CD4-positive, alpha-beta T cell treated with Interleukin-6 for 4 hours (primary cell): ENCODE results near the gene MED9.
"Not testable (repeated sequence)": the region's sequence is repeated elsewhere in the genome, so short reads cannot be mapped to it uniquely, and the experiment has no call there.

ENCODE experiments used
- DNase-seq: peaks from one replicate; pipeline ENCODE4 v3.0.0-alpha.2; 2020; ENCODE audit warnings: mixed read lengths

MED9 gene

DNA sequence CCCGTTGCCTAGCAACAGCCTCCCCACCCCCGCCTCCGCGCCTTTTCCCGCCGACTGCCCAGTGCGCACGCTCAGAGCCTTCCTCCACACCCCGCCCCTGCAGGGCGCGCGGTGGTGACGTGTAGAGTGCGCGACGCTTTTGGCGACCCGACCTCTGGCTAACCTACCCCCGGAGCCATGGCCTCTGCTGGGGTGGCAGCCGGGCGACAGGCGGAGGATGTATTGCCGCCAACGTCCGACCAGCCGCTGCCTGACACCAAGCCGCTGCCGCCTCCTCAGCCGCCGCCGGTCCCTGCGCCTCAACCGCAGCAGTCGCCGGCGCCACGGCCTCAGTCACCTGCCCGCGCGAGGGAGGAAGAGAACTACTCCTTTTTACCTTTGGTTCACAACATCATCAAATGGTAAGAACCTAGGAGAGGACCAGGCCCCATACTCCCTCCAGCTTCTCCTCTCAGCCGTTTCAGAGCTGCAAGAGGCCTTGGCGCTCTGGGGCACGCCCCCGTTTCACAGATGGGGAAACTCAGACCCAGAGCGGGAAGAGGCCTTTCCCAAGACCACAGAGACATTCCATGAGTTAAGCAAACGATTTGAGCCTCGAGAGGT, at the start of gene MED9:
MED9 (plus strand) TSS at position 136 of the 603 bp plus-strand sequence; CDS start at position 178, 42 bp downstream.
- peak; percentile 95 for DNase-seq

DNA sequence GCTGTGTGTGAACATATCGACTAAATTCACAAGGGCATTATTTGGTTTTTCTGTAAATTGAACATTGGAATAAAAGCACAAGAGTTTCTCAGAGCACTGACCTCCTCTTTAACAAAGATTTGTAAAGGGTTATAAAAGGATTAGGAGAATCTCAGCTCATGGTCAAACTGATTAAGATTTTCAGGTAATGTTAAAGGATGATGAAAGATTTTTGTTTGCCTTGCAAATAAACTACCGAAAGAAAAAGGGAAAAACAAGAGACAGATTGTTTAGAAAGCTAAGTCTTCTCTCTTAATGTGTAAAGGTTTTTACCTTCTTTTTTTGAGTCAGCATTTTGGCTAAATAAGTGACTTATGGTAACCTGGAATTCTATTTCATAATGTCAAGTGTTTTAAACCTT, 47.6 kb upstream of the MED9 start:
- DNase-seq: no peak

GRCh38 chr17:17430924-17431323, 45.9 kb upstream of the MED9 start:
- DNase-seq: not testable (repeated sequence)

- no peak for DNase-seq
These were observed 45.2 kb upstream of the MED9 start for GRCh38 chr17:17431605-17432004.

- no peak for DNase-seq
These were observed 43.6 kb upstream of the MED9 start for GRCh38 chr17:17433000-17433703.

GRCh38 chr17:17434477-17434876, 42.3 kb upstream of the MED9 start:
- no peak for DNase-seq

- DNase-seq: no peak
These were observed 41.5 kb upstream of the MED9 start for GRCh38 chr17:17435323-17435722.

DNA sequence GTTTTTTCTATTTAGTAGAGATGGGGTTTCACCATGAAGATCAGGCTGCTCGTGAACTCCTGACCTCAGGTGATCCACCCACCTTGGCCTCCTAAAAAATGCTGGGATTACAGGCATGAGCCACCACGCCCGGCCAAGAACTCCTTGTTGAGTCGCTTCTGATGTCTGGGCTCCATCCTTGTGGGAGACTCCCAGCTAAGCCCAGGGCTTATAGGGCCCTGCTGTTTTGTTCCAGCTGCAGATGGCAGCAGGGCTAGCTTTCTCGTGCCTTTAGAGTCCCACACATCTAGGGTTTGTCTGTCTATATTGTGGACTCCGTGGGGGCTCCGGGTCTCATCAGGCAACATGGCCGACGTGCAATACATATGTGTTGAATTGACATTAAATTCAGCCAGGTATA, 39.3 kb upstream of the MED9 start:
- DNase-seq: no peak

DNA sequence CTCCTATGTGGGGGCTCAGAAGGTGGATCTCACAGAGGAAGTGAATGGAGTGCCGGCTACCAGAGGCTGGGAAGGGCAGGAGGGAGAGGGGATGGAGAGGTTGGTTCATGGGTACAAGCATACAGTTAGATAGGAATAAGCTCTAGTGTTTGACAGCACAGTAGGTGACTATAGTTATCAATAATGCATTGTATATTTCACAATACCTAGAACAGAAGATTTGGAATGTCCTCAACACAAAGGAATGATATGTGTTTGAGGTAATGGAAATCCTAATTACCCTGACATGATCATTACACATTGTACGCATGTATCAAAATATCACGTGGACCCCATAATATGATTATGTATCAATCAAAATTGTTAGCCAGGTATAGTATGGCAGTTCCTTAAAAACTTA, 38.9 kb upstream of the MED9 start:
- DNase-seq: no peak

- DNase-seq: peak; percentile 84
These were observed 36.6 kb upstream of the MED9 start for GRCh38 chr17:17440010-17440843.

DNA sequence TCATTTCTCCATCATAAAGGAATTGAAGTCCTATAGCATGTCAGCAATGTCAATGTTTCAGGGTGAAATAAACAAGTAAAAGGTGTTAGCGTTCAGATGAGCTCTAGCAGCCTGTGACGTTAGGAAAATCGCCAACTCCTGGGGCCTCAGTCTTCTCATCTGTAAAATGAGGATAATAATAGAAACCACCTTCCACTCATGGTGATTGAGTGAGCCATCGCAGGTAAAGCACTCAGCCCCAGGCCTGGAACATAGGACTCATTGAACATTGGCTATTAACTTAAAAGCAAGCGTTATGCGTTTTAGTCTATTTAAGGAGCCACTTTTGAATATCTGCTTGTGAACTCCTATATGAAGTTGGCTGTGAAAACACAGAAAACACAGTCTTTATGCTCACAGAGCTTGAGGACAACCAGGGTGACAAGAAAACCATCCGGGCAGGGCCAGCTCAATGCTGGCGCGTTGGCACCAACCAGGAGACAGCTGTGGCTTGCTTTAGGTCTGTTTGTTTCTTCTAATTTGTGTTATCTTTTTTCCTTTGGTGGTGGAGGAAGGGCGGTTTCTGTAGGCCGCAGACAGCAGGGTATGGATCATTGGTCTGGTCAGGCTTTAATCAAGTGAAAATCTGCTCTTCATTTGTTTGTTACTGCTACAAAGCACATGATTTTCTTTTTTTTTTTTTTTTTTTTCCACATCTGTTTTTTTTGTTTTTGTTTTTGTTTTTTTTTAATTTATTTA, 35.7 kb upstream of the MED9 start:
- no peak for DNase-seq

GRCh38 chr17:17443173-17443572, 33.6 kb upstream of the MED9 start:
- DNase-seq: no peak

DNA sequence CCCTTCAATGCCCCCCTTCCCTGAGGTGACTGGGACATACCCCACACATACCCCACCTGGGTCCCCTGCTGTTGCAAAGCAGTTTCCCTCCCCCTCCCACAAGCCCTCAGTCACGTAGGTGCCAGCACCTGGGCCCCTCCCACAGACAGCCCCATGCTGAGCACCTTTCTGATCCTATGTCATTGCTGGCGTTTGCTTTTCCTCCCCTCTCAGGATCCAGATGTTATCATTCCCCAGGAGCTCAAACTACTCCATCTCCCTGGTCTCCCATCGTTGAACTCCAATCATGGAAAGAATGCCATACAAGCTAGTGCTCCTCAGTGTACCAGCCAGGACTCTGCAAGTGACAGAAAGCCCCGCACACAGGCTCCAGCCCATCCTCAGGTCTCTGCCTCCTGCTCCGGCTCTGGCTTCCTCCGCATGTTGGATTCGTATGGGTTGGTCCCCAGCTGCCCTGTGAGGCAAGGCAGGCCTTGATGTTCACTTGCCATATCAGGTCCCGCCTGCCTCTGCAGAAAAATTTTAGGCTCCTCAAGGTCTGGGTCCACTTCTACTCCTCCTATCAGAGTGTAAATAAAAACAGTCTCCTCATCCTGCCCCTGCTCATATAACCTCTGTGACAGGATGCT, 31.4 kb upstream of the MED9 start:
- DNase-seq: no peak

DNA sequence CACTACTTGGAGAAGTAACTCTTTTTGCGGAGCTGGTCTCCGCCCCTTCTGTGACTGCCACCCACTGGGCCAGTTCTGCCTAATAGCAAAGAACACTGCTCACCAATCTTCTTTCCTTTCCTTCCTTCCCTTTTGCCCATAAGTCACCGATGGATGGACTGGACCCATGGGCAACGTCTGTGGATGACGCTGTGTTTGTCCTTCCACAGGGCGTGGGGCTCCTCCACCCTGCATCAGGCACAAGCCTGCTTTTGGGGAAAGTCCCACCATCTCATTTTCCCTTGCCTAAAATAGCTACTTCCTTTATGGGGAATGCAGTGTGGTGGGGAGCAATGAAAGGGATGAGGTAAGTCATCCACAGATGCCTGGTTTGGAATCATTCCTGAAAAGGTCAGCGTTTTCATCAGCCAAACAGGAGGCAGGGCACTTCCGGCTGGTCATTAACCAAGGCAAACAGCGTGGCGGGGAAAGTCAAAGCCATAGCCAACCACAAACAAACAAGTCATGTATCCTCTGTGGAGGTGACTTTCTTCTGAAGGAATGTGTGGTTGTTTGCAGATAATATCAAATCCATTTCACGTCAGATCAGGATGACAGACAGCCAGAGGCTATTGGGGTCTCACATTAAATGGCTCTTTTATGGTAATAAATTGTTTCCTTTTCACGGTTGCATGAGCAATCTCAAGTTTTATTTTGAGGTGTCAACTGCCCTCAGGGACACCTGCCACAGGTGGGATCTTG, 30.7 kb upstream of the MED9 start:
- no peak for DNase-seq

DNA sequence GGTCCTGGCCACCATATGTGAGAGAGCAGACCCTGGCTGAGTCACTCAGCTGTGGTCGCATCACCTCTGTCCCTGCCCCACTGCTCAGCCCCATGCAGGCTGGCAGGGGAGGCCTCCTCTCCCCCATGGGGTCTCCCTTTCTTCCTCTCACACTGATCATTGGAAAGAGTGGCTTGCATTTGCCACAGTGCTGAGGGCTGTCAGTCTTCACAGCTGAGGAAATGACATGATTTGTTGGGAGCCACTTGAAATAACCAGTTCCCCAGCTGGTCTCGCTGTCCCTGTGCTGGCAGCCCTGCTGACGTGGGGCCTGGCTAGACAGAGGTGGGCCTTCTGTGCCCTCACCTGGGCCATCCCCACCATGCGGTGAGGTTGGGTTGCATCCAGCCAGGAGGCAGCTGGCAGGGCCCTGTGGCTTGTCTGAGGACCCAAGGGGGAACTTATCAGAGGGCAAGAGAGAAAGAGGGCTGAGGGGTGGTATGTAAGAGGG, 30.1 kb upstream of the MED9 start:
- DNase-seq: no peak

DNA sequence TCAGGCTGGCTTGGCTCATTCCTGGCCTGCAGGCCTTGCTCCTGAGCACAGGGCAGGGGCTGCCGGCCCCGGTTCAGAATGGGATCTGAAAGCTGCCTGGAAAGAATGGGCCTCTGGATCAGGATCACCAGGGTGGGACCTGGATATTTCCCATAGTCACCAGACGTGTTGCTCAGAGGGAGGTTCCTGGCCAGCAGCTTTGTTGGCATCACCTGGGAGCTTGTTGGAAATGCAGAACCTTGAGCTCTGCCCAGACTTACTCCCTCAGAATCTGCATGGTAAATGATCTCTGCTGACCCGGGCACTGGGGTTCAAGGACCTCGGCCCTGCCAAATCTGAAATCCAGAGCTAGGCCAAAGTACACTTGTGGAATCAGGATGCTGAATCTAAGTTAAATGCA, 29.5 kb upstream of the MED9 start:
- no peak for DNase-seq

DNA sequence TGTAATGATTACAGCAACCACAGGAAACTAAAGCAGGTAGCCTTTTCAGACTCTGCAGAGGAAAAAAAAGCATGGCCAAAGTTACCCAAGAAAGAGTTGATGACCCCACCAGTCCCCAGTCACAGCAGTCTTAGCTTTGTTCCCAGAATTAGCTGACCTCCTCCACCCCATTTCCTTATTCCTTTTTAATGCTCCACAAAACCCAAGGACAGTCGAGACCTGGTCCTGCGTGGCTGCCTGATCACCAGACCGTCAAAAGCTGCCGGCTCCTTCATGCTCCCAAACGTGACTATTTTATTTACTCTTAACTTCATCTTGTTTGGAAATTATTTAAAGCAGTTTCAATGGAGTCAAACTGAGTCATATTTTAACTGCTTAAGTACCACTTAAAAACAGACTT, 28.7 kb upstream of the MED9 start:
- DNase-seq: no peak

DNA sequence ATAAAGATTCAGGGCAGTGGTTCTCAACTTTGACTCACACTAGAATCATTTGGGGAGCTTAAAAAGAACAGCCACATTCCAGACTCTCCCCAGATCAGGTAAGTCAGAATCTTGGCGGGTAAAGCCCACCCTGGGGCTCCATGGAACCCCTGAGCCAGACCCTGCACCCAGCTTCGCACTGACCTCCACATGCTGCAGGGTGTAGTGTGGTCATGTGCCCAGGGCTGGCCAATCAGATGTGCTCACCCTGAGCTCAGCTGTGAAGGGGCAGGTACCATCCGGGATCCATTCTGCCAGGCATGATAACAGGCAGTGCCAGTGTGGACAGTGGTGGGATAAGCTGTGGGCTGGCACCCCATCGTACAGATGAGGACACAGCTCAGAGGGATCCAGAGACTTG, 28.1 kb upstream of the MED9 start:
- DNase-seq: no peak

DNA sequence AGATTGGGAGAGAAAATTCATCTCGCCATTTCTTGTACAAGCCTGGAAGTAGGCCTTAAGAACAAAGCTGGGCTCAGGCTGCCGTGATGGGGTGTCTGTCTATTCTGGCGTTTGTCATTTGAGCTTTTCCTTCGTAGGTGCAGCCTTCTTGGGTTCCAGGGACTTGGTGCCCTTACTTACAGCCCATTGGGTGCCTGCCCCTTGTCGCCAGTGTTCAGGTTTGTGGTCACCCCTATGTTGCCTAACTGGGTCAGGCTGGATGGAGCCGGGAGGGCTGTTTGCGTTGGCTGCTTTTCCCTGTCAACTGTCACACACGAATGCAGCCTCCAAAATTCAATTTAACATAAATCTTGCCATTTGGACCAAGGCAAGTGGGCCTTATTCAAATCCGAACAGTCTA, 23.7 kb upstream of the MED9 start:
- no peak for DNase-seq

DNA sequence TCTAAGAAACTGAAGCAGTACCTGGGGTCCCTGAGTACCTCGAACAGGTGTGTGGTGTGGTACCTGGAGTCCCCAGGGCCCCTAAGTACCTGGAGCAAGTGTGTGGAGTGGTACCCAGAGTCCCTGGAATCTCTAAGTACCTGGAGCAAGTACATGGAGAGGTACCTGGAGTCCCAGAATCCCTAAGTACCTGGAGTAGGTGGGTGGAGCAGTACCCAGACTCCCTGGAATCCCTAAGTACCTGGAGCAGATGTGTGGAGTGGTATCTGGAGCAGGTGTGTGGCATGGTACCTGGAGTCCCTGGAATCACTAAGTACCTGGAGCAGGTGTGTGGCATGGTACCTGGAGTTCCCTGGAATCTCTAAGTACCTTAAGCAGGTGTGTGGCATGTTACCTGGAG, 22.5 kb upstream of the MED9 start:
- DNase-seq: no peak

DNA sequence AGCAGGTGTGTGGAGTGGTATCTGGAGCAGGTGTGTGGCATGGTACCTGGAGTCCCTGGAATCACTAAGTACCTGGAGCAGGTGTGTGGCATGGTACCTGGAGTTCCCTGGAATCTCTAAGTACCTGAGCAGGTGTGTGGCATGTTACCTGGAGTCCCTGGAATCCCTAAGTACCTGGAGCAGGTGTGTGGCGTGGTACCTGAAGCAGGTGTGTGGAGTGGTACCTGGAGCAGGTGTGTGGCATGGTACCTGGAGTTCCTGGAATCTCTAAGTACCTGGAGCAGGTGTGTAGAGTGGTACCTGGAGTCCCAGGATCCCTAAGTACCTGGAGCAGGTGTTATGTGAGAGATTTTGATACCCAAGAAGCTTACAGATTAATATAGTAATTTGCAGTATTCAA, 22.1 kb upstream of the MED9 start:
- DNase-seq: not testable (repeated sequence)

DNA sequence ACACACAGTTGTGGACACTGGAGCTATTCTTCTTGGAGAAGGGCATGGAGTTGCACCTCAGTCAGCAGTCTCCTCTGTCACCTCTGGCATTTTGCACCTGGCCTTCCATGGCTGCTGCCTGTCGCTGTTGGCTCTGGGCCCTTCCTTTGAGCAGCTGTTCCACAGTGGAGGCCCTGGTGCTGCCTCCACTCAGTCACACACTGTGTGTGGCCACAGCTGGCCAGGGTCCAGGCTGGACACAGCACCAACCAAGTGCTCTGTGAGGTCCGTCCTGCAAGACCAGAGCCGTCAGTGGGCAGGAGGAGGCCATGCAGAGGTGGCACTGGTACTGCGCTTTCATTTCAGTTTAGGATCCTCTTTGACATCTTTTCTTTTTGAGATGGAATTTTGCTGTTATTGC, 21.6 kb upstream of the MED9 start:
- DNase-seq: no peak
